HepG2 (cell line): ENCODE results near the gene LYRM4. TPM values are rescaled to one million over a fixed set of nuclear protein-coding genes. Genes with fewer than 3 reads are reported as not detected.

Experiments
- CENPT ChIP-seq: sonication (generic); formaldehyde crosslinking; IDR thresholded peaks from 2 replicates; pipeline ENCODE4 v1.8.0; 2022; ENCODE audit warnings: low read depth, mild to moderate bottlenecking, moderate library complexity, missing genetic modification reagents
- CREB1 ChIP-seq, 2 experiments: fragments of 450-650 bp in 1 of 2; IDR thresholded peaks; 2 replicates each; pipeline ENCODE4 v1.6.1; 2016 to 2017; ENCODE audit warnings: control low read depth in 1 of 2, mild to moderate bottlenecking in 1 of 2, missing compliant biosample characterization in 1 of 2, missing genetic modification characterization in 1 of 2
- ERF ChIP-seq: IDR thresholded peaks from 2 replicates; pipeline ENCODE4 v1.6.1; 2018; ENCODE audit warnings: missing biosample characterization, missing genetic modification reagents
- JDP2 ChIP-seq: sonication (generic); formaldehyde crosslinking; IDR thresholded peaks from 2 replicates; pipeline ENCODE4 v1.8.1; 2022; ENCODE audit warnings: missing genetic modification reagents, borderline replicate concordance
- MBD4 ChIP-seq: IDR thresholded peaks from 2 replicates; pipeline ENCODE4 v1.6.1; 2012; ENCODE audit warnings: low read length, inconsistent platforms, borderline replicate concordance
- NFKB2 ChIP-seq: sonication (generic); formaldehyde crosslinking; IDR thresholded peaks from 2 replicates; pipeline ENCODE4 v1.4.0; 2020; ENCODE audit warnings: missing genetic modification reagents, borderline replicate concordance
- POGZ ChIP-seq: sonication (generic); formaldehyde crosslinking; IDR thresholded peaks from 2 replicates; pipeline ENCODE4 v1.4.0; 2020; ENCODE audit warnings: mild to moderate bottlenecking, missing genetic modification reagents
- SIX1 ChIP-seq: sonication (generic); formaldehyde crosslinking; IDR thresholded peaks from 2 replicates; pipeline ENCODE4 v1.4.0; 2020; ENCODE audit warnings: missing genetic modification reagents, borderline replicate concordance
- SP4 ChIP-seq: sonication (generic); formaldehyde crosslinking; IDR thresholded peaks from 2 replicates; pipeline ENCODE4 v1.8.1; 2023; ENCODE audit warnings: mild to moderate bottlenecking, missing genetic modification reagents
- TRIM24 ChIP-seq: sonication (generic); formaldehyde crosslinking; IDR thresholded peaks from 2 replicates; pipeline ENCODE4 v1.8.0; 2022; ENCODE audit warnings: mild to moderate bottlenecking, missing genetic modification reagents
- ZFP90 ChIP-seq: sonication (generic); formaldehyde crosslinking; IDR thresholded peaks from 2 replicates; pipeline ENCODE4 v1.8.0; 2022; ENCODE audit warnings: missing genetic modification reagents, mild to moderate bottlenecking, inconsistent platforms, borderline replicate concordance
- ZFX ChIP-seq: sonication (generic); formaldehyde crosslinking; IDR thresholded peaks from 2 replicates; pipeline ENCODE4 v1.4.0; 2020; ENCODE audit warnings: mild to moderate bottlenecking, low read depth, missing genetic modification reagents, moderate library complexity
- ZKSCAN1 ChIP-seq: fragments of 150-350 bp; IDR thresholded peaks from 2 replicates; pipeline ENCODE4 v1.6.1; 2014; ENCODE audit warnings: low read length
- ZNF383 ChIP-seq: sonication (generic); formaldehyde crosslinking; IDR thresholded peaks from 2 replicates; pipeline ENCODE4 v1.4.0; 2020; ENCODE audit warnings: missing genetic modification reagents, mild to moderate bottlenecking, borderline replicate concordance
- ZNF446 ChIP-seq: sonication (generic); formaldehyde crosslinking; IDR thresholded peaks from 2 replicates; pipeline ENCODE4 v1.5.0; 2020; ENCODE audit warnings: mild to moderate bottlenecking, missing genetic modification reagents
- ZNF549 ChIP-seq: sonication (generic); formaldehyde crosslinking; IDR thresholded peaks from 2 replicates; pipeline ENCODE4 v1.5.0; 2020; ENCODE audit warnings: missing genetic modification reagents
- ZNF737 ChIP-seq: sonication (generic); formaldehyde crosslinking; IDR thresholded peaks from 2 replicates; pipeline ENCODE4 v1.5.0; 2020; ENCODE audit warnings: missing genetic modification reagents, mild to moderate bottlenecking, borderline replicate concordance
- ZNF883 ChIP-seq: sonication (generic); formaldehyde crosslinking; IDR thresholded peaks from 2 replicates; pipeline ENCODE4 v1.5.1; 2020; ENCODE audit warnings: mild to moderate bottlenecking, missing genetic modification reagents; ENCODE audit errors: not compliant biosample characterization
- polyA plus RNA-seq, 8 experiments: library from polyadenylated mRNA; depleted of rRNA in 3 of 8; stranded (reverse) in 7 of 8; unstranded in 1 of 8; fragments of >200 nt; fragmentation: Illumina TruSeq in 4 of 8; extraction: Trizol in 4 of 8; gene quantifications; 2 replicates each; pipeline versions ENCODE4 v1.2.1 to v1.2.3, GENCODE V29; 2011 to 2016; ENCODE audit warnings: low read depth in 4 of 8, missing spikeins in 1 of 8, mixed read lengths in 1 of 8; ENCODE audit not compliant: insufficient read depth in 1 of 8
- total RNA-seq, 5 experiments: library from RNA; depleted of rRNA; stranded (reverse); fragments of >200 nt; fragmentation: Illumina TruSeq; extraction: Trizol; gene quantifications; 2 replicates each; pipeline ENCODE4 v1.2.3, GENCODE V29; 2016; ENCODE audit warnings: low read depth in 1 of 5
- TF ChIP-seq, protein P1 (sequence below): IDR thresholded peaks from 2 replicates; pipeline ENCODE4 v1.6.1; 2012; ENCODE audit warnings: inconsistent platforms
- TF ChIP-seq, protein P2 (sequence below): sonication (generic); formaldehyde crosslinking; IDR thresholded peaks from 2 replicates; pipeline ENCODE4 v1.5.0; 2020; ENCODE audit warnings: mild to moderate bottlenecking, missing genetic modification reagents
- TF ChIP-seq, protein P3 (sequence below): sonication (generic); formaldehyde crosslinking; IDR thresholded peaks from 2 replicates; pipeline ENCODE4 v1.8.0; 2022; ENCODE audit warnings: mild to moderate bottlenecking, missing genetic modification reagents
- TF ChIP-seq, protein P4 (sequence below): sonication (generic); formaldehyde crosslinking; IDR thresholded peaks from 2 replicates; pipeline ENCODE4 v1.5.0; 2020; ENCODE audit warnings: missing genetic modification reagents

LYRM4 gene
- total and polyA plus RNA-seq, 2 of the 13 experiments (the other 11 are each of a cell fraction or from before 2014, with no cell fraction given) = 64.6 to 67.5 TPM

DNA sequence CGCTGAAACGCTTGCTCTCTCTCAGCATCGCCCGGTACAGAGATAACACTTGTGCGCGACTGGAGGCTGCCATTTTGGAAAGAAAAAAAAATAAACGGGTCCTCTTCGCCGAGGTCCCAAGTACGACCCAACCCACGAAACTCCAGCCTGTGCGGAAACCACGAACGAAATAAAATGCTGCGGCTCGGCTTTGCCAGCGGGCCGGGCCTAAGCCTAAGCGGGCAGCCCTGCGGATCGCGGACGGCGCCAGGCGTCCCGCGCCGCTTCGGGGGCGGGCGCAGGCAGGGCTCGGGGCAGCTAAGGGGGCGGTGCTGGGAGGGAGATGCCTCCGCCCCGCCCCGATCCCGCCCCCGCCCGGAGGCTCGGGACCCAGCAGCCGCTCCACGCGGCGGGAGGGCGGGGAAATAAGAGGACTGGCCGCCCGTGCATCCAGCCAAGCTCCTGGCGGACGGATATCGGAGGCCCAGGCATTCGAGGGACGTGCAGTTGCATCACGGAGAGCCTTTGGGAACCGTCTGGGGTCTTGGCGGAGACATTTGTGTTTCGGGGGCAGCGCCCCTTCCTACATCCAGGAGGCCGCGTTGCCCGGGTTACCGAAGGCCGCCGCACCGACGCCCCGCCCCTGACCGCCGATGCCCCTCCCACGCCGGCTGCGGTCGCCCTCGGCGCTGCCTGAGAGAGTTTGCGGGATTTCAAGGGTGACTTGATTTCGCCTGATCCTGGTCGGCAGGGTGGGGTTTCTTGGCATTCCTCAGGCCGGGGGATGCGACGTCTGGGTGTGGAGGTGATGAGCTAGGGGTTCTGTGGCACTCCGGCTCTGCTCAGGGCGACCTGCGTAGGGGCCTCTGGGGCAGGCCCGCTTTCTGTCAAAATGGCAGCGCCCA, at the start of gene LYRM4, which contains the start of gene FARS2 (continued):
- TF ChIP-seq, protein P1, sequence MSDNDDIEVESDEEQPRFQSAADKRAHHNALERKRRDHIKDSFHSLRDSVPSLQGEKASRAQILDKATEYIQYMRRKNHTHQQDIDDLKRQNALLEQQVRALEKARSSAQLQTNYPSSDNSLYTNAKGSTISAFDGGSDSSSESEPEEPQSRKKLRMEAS = peak; percentile 77
- TF ChIP-seq ZNF883 (CRISPR knock-in tag) (peak; percentile 85), SP4 (CRISPR knock-in tag) (peak; percentile 90), MBD4 (no peak), POGZ (CRISPR knock-in tag) (0 out of 2 replicates have a peak, but pooled peaks have one; percentile 19), ZNF549 (CRISPR knock-in tag) (0 out of 2 replicates have a peak, but pooled peaks have one; percentile 48), ZNF383 (CRISPR knock-in tag) (no peak; the same call in 1 of the 2 replicates), ZNF446 (peak; percentile 94; the same call in 1 of the 2 replicates), CREB1 (IDR thresholded peaks at IDR 0.05) (peak; percentile 72), CREB1 (CRISPR knock-in tag; IDR thresholded peaks at IDR 0.05) (no peak), ERF (CRISPR knock-in tag) (peak; percentile 23), NFKB2 (CRISPR knock-in tag) (peak; percentile 59; the same call in 1 of the 2 replicates), ZKSCAN1 (no peak), ZFP90 (peak; percentile 76; the same call in 1 of the 2 replicates), TRIM24 (no peak), JDP2 (no peak), ZNF737 (no peak), CENPT (no peak), ZFX (peak; percentile 98), SIX1 (CRISPR knock-in tag) (no peak)
- TF ChIP-seq, protein P2, sequence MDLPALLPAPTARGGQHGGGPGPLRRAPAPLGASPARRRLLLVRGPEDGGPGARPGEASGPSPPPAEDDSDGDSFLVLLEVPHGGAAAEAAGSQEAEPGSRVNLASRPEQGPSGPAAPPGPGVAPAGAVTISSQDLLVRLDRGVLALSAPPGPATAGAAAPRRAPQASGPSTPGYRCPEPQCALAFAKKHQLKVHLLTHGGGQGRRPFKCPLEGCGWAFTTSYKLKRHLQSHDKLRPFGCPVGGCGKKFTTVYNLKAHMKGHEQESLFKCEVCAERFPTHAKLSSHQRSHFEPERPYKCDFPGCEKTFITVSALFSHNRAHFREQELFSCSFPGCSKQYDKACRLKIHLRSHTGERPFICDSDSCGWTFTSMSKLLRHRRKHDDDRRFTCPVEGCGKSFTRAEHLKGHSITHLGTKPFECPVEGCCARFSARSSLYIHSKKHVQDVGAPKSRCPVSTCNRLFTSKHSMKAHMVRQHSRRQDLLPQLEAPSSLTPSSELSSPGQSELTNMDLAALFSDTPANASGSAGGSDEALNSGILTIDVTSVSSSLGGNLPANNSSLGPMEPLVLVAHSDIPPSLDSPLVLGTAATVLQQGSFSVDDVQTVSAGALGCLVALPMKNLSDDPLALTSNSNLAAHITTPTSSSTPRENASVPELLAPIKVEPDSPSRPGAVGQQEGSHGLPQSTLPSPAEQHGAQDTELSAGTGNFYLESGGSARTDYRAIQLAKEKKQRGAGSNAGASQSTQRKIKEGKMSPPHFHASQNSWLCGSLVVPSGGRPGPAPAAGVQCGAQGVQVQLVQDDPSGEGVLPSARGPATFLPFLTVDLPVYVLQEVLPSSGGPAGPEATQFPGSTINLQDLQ = no peak
- TF ChIP-seq, protein P3, sequence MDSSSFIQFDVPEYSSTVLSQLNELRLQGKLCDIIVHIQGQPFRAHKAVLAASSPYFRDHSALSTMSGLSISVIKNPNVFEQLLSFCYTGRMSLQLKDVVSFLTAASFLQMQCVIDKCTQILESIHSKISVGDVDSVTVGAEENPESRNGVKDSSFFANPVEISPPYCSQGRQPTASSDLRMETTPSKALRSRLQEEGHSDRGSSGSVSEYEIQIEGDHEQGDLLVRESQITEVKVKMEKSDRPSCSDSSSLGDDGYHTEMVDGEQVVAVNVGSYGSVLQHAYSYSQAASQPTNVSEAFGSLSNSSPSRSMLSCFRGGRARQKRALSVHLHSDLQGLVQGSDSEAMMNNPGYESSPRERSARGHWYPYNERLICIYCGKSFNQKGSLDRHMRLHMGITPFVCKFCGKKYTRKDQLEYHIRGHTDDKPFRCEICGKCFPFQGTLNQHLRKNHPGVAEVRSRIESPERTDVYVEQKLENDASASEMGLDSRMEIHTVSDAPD (CRISPR knock-in tag) = 0 out of 2 replicates have a peak, but pooled peaks have one; percentile 18
- TF ChIP-seq, protein P4, sequence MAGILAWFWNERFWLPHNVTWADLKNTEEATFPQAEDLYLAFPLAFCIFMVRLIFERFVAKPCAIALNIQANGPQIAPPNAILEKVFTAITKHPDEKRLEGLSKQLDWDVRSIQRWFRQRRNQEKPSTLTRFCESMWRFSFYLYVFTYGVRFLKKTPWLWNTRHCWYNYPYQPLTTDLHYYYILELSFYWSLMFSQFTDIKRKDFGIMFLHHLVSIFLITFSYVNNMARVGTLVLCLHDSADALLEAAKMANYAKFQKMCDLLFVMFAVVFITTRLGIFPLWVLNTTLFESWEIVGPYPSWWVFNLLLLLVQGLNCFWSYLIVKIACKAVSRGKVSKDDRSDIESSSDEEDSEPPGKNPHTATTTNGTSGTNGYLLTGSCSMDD (CRISPR knock-in tag) = 0 out of 2 replicates have a peak, but pooled peaks have one; percentile 25
